Measurements from ENCODE around the gene MAP2K1.
"Not testable (repeated sequence)": the region's sequence is repeated elsewhere in the genome, so short reads cannot be mapped to it uniquely, and the experiment has no call there.

Gene MAP2K1

GRCh38 chr15:66481107-66481856, 94.6 kb downstream of the MAP2K1 start:
- no peak for DNase-seq

DNA sequence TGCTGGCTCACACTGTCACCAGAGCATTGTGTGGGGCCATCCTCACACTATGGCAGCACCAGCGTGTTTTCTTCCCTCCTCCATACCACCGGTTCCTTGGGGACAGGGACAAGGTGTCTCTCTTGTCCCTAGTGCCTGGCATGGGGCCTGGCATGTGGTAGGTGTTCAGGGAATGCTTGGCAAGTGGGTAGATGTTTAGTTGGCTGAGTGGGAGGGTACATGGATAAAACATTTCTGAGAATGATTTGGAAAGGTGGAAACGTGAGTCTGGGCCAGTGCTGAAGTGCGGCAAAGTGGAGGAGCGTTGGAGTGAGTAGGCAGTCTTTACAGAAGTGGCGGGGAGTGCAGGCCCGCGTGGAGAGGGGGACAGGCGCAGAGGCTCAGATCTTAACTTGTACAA, 95.8 kb downstream of the MAP2K1 start:
- DNase-seq, result no peak

DNA sequence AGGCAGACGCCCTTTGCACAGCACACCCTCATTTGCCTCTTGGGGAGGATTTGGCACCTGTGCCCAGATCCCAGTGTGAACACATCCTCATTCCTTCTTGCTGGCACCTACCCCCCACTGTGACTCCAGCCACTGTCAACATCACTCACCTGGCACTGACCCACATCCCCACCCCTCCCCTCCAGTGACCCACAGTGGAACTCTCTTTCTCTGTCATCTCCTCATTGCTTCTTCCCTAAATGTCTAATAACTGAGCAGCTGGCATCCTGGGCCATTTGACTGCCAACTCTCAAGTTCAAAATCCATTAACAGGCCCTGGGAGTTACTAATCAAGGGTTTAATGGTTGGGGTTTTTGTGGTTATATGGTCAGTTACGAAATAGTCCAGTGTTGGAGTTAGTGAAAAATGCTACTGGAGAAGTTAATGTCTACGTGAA, 96.4 kb downstream of the MAP2K1 start:
- DNase-seq, result no peak

GRCh38 chr15:66484539-66485112, 97.9 kb downstream of the MAP2K1 start:
- DNase-seq, result no peak

- DNase-seq, result no peak
These were observed 100.2 kb downstream of the MAP2K1 start for GRCh38 chr15:66486887-66487286.

DNA sequence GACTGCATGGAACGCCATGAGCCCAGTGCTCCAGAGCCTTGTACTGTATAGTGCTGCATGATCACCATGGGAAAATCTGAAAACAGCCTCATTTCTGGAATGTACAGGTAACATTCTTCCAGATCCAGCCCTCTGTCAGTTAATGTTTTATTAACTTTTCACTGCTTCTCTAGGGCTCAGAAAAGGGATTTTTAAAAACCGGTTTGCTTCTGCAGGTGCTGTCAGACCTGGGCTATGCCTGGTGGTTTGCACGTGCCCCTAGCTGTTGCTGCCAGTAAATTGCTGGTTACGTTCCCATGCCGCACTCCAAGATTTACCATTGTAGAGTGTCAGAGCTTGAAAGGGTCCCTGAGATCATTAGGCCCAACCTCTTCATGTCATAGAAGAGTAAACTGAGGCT, 101.8 kb downstream of the MAP2K1 start:
- no peak for DNase-seq

DNA sequence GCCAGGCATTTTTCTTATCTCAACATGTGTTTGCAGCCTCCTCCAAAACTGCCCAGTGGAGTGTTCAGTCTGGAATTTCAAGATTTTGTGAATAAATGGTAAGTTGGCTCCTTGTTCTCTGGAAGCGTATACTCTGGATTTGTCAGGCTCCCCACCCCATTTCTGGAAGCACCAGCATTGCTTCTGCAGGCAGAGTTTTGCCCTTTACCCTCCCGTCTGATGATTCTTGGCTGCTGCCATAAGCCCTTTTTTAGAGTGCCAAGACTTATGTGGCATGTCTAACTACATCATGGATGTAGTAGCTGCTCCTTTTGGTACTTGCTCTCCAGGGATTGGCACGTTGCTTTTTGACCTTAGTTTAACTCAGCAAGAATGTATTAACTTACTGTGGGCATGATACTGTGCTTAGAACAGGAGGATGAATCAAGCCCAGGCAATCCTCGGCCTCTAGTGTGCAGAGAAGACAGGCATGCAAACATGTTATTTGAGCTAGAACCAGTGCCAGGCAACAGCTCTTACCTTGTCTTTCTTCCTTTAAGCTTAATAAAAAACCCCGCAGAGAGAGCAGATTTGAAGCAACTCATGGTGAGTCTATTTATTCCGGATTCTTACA, 102.6 kb downstream of the MAP2K1 start:
- DNase-seq, result no peak

- DNase-seq, result no peak
These were observed 105.1 kb downstream of the MAP2K1 start for GRCh38 chr15:66491846-66492245.

GRCh38 chr15:66494262-66494661, 107.5 kb downstream of the MAP2K1 start:
- DNase-seq, result no peak

- DNase-seq, result no peak
These were observed 110.3 kb downstream of the MAP2K1 start for GRCh38 chr15:66496951-66497501.

- DNase-seq, result peak; percentile 78
These were observed 111.1 kb downstream of the MAP2K1 start, which contains the start of gene SNAPC5 for GRCh38 chr15:66497502-66498455. SNAPC5 (minus strand) TSS chr15:66497762; CDS start chr15:66497731, 31 bp downstream.

- peak; percentile 24 for DNase-seq
These were observed 112.0 kb downstream of the MAP2K1 start for GRCh38 chr15:66498501-66499386.

DNA sequence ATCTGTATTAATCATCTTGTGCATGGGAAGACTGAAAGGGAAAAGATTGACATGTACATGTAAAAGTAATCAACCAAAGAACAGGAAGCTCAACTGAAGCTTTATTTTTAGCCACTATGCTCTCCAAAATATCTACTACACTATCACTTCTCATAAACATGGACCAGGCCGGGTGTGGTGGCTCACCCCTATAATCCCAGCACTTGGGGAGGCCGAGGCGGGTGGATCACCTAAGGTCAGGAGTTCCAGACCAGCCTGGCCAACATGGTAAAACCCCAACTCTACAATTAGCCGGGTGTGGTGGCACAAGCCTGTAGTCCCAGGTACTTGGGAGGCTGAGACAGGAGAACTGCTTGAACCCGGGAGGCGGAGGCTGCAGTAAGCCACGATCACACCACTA, 113.6 kb downstream of the MAP2K1 start:
- not testable (repeated sequence) for DNase-seq

DNA sequence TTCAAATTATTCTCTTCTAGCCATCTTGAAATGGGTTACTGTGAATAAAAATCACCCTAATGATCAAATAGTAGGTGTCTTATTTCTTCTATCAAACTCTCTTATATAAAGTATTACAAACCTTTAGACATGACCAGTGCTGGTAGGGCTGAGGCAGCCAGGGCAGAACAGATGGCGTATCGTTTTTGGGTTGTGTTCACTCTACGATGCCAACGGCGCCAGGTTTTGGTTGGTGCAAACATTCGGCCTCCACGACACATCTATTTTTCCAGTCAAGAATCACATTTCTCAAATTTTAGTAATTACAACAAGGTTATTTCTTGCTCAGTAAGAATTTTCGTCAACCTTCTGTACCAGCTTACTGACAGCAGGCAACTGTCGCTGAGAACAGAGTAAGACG, 115.8 kb downstream of the MAP2K1 start:
- no peak for DNase-seq

- not testable (repeated sequence) for DNase-seq
These were observed 116.4 kb downstream of the MAP2K1 start for GRCh38 chr15:66503041-66503648.

GRCh38 chr15:66503780-66504562, 117.3 kb downstream of the MAP2K1 start:
- DNase-seq, result no peak

- DNase-seq, result peak; percentile 70
These were observed 118.1 kb downstream of the MAP2K1 start, which contains the start of the genes RPL4 and ZWILCH for GRCh38 chr15:66504563-66505429. RPL4 (minus strand) TSS chr15:66504855; CDS start chr15:66504790, 65 bp downstream. ZWILCH (plus strand) TSS chr15:66505326; CDS start chr15:66505339, 13 bp downstream.

- no peak for DNase-seq
These were observed 118.7 kb downstream of the MAP2K1 start for GRCh38 chr15:66505430-66505811.

DNA sequence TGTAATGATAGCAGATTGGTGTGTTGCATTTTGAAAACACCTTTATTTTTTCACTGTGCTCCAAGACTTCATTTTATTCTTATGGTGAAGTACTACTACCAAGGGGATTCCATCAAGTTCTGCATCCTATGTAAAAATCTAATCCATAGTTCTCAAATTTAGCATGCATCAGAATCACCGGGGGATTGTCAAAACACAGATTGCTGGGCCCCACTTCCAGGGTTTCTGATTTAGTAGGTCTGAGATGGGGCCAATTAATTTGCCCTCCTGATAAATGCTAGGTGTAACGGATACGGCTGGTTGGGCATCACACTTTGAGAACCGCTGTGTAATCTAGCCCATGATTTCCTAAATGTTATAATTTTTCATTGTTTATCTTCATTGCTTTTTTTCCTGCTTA, 119.1 kb downstream of the MAP2K1 start:
- DNase-seq, result no peak
